ENCODE data around the gene ACSS1. TPM values are rescaled to one million over a fixed set of nuclear protein-coding genes. Genes with fewer than 3 reads are reported as not detected.
A peak's percentile ranks its signal among the peaks of the same experiment; 100 is the strongest.

ACSS1 gene
- polyA plus RNA-seq, 4 donors, result 27.9 to 106 (median 55.4) TPM

- no peak for FAIRE-seq
- Histone ChIP-seq H3K27me3 (ENCODE audit: control insufficient read depth in 3 of 3, insufficient read depth in 3 of 3, low read length in 3 of 3) (no peaks in the 10 kb centered on the region), H3K4me3 (ENCODE audit: low read depth in 1 of 3, low read length in 3 of 3) (no peak overlapping the region), H3K9me3 (ENCODE audit: control insufficient read depth in 2 of 2, insufficient read depth in 1 of 2, low read depth in 1 of 2, low read length in 1 of 2) (no peaks in the 10 kb centered on the region), H3K27ac (ENCODE audit: low read depth in 1 of 3, low read length in 2 of 3) (no peak overlapping the region), H3K36me3 (ENCODE audit: control insufficient read depth in 3 of 3, insufficient read depth in 2 of 3, low read depth in 1 of 3, low read length in 3 of 3) (peaks cover 0 to 42% (median 0%) of the 10 kb centered on the region in 3 donors), H3K4me1 (ENCODE audit: control insufficient read depth in 3 of 3, insufficient read depth in 2 of 3, low read depth in 1 of 3, low read length in 2 of 3) (peaks cover 4 to 34% (median 10%) of the 10 kb centered on the region in 3 donors)
- DNase-seq, result no peak
- 95 to 100% (median 97%) methylated on average over 5 of the region's 5 CpGs for WGBS, 3 donors
Measured at GRCh38 chr20:25030007-25030648, 27.8 kb downstream of the ACSS1 start.

- 91 to 93% (median 92%) methylated on average over 4 of the region's 4 CpGs for WGBS, 3 donors
- Histone ChIP-seq H3K36me3 (ENCODE audit: control insufficient read depth in 3 of 3, insufficient read depth in 2 of 3, low read depth in 1 of 3, low read length in 3 of 3) (peaks cover 0 to 64% (median 2%) of the 10 kb centered on the region in 3 donors), H3K4me3 (ENCODE audit: low read depth in 1 of 3, low read length in 3 of 3) (no peak overlapping the region), H3K9me3 (ENCODE audit: control insufficient read depth in 2 of 2, insufficient read depth in 1 of 2, low read depth in 1 of 2, low read length in 1 of 2) (no peaks in the 10 kb centered on the region), H3K27me3 (ENCODE audit: control insufficient read depth in 3 of 3, insufficient read depth in 3 of 3, low read length in 3 of 3) (no peaks in the 10 kb centered on the region), H3K4me1 (ENCODE audit: control insufficient read depth in 3 of 3, insufficient read depth in 2 of 3, low read depth in 1 of 3, low read length in 2 of 3) (peaks cover 0 to 10% (median 2%) of the 10 kb centered on the region in 3 donors), H3K27ac (ENCODE audit: low read depth in 1 of 3, low read length in 2 of 3) (no peak overlapping the region)
- FAIRE-seq (no peak), DNase-seq (no peak)
Measured at GRCh38 chr20:25025986-25026605, 31.8 kb downstream of the ACSS1 start.

GRCh38 chr20:25025091-25025861, 32.7 kb downstream of the ACSS1 start:
- peak overlapping the region in 1 of 3 donors; percentile 3 for H3K27ac ChIP-seq (ENCODE audit: low read depth in 1 of 3, low read length in 2 of 3)
- 83 to 91% (median 91%) methylated on average over 14 of the region's 14 CpGs for WGBS, 3 donors
- peaks cover 0 to 7% (median 2%) of the 10 kb centered on the region in 3 donors for H3K4me1 ChIP-seq (ENCODE audit: control insufficient read depth in 3 of 3, insufficient read depth in 2 of 3, low read depth in 1 of 3, low read length in 2 of 3)
- DNase-seq (no peak), FAIRE-seq (no peak)
- H3K4me3 ChIP-seq (ENCODE audit: low read depth in 1 of 3, low read length in 3 of 3), result no peak overlapping the region
- H3K36me3 ChIP-seq (ENCODE audit: control insufficient read depth in 3 of 3, insufficient read depth in 2 of 3, low read depth in 1 of 3, low read length in 3 of 3), result peaks cover 0 to 65% (median 4%) of the 10 kb centered on the region in 3 donors
- H3K9me3 ChIP-seq (ENCODE audit: control insufficient read depth in 2 of 2, insufficient read depth in 1 of 2, low read depth in 1 of 2, low read length in 1 of 2), result no peaks in the 10 kb centered on the region
- no peaks in the 10 kb centered on the region for H3K27me3 ChIP-seq (ENCODE audit: control insufficient read depth in 3 of 3, insufficient read depth in 3 of 3, low read length in 3 of 3)

GRCh38 chr20:25024171-25024570, 33.8 kb downstream of the ACSS1 start:
- Histone ChIP-seq H3K36me3 (ENCODE audit: control insufficient read depth in 3 of 3, insufficient read depth in 2 of 3, low read depth in 1 of 3, low read length in 3 of 3) (peaks cover 0 to 70% (median 4%) of the 10 kb centered on the region in 3 donors), H3K4me3 (ENCODE audit: low read depth in 1 of 3, low read length in 3 of 3) (no peak overlapping the region), H3K9me3 (ENCODE audit: control insufficient read depth in 2 of 2, insufficient read depth in 1 of 2, low read depth in 1 of 2, low read length in 1 of 2) (no peaks in the 10 kb centered on the region), H3K27ac (ENCODE audit: low read depth in 1 of 3, low read length in 2 of 3) (peak overlapping the region in 1 of 3 donors; percentile 68), H3K27me3 (ENCODE audit: control insufficient read depth in 3 of 3, insufficient read depth in 3 of 3, low read length in 3 of 3) (no peaks in the 10 kb centered on the region), H3K4me1 (ENCODE audit: control insufficient read depth in 3 of 3, insufficient read depth in 2 of 3, low read depth in 1 of 3, low read length in 2 of 3) (peaks cover 0 to 7% (median 2%) of the 10 kb centered on the region in 3 donors)
- WGBS, 3 donors, result 96 to 98% (median 98%) methylated on average over 4 of the region's 4 CpGs
- DNase-seq (no peak), FAIRE-seq (no peak)

- Histone ChIP-seq H3K27ac (ENCODE audit: low read depth in 1 of 3, low read length in 2 of 3) (peak overlapping the region in 1 of 3 donors; percentile 68), H3K36me3 (ENCODE audit: control insufficient read depth in 3 of 3, insufficient read depth in 2 of 3, low read depth in 1 of 3, low read length in 3 of 3) (peaks cover 0 to 72% (median 4%) of the 10 kb centered on the region in 3 donors), H3K4me1 (ENCODE audit: control insufficient read depth in 3 of 3, insufficient read depth in 2 of 3, low read depth in 1 of 3, low read length in 2 of 3) (peaks cover 0 to 7% (median 2%) of the 10 kb centered on the region in 3 donors), H3K4me3 (ENCODE audit: low read depth in 1 of 3, low read length in 3 of 3) (no peak overlapping the region), H3K9me3 (ENCODE audit: control insufficient read depth in 2 of 2, insufficient read depth in 1 of 2, low read depth in 1 of 2, low read length in 1 of 2) (no peaks in the 10 kb centered on the region), H3K27me3 (ENCODE audit: control insufficient read depth in 3 of 3, insufficient read depth in 3 of 3, low read length in 3 of 3) (no peaks in the 10 kb centered on the region)
- DNase-seq, result no peak
- WGBS, 3 donors, result 69 to 82% (median 72%) methylated on average over 10 of the region's 10 CpGs
- no peak for FAIRE-seq
Measured at GRCh38 chr20:25023356-25023755, 34.6 kb downstream of the ACSS1 start.

- DNase-seq (peak; percentile 57 to 94), FAIRE-seq (no peak)
- peaks cover 0 to 79% (median 4%) of the 10 kb centered on the region in 3 donors for H3K36me3 ChIP-seq (ENCODE audit: control insufficient read depth in 3 of 3, insufficient read depth in 2 of 3, low read depth in 1 of 3, low read length in 3 of 3)
- 20 to 66% (median 49%) methylated on average over 11 of the region's 11 CpGs for WGBS, 3 donors
- H3K4me3 ChIP-seq (ENCODE audit: low read depth in 1 of 3, low read length in 3 of 3), result no peak overlapping the region
- peak overlapping the region in 1 of 3 donors; percentile 68 for H3K27ac ChIP-seq (ENCODE audit: low read depth in 1 of 3, low read length in 2 of 3)
- H3K9me3 ChIP-seq (ENCODE audit: control insufficient read depth in 2 of 2, insufficient read depth in 1 of 2, low read depth in 1 of 2, low read length in 1 of 2), result no peaks in the 10 kb centered on the region
- H3K4me1 ChIP-seq (ENCODE audit: control insufficient read depth in 3 of 3, insufficient read depth in 2 of 3, low read depth in 1 of 3, low read length in 2 of 3), result peaks cover 0 to 10% (median 2%) of the 10 kb centered on the region in 3 donors
- no peaks in the 10 kb centered on the region for H3K27me3 ChIP-seq (ENCODE audit: control insufficient read depth in 3 of 3, insufficient read depth in 3 of 3, low read length in 3 of 3)
Measured at GRCh38 chr20:25022680-25023079, 35.3 kb downstream of the ACSS1 start.

- DNase-seq (no peak), FAIRE-seq (no peak)
- H3K36me3 ChIP-seq (ENCODE audit: control insufficient read depth in 3 of 3, insufficient read depth in 2 of 3, low read depth in 1 of 3, low read length in 3 of 3), result peaks cover 0 to 89% (median 4%) of the 10 kb centered on the region in 3 donors
- peaks cover 0 to 19% (median 5%) of the 10 kb centered on the region in 3 donors for H3K4me1 ChIP-seq (ENCODE audit: control insufficient read depth in 3 of 3, insufficient read depth in 2 of 3, low read depth in 1 of 3, low read length in 2 of 3)
- H3K27ac ChIP-seq (ENCODE audit: low read depth in 1 of 3, low read length in 2 of 3), result no peak overlapping the region
- no peaks in the 10 kb centered on the region for H3K27me3 ChIP-seq (ENCODE audit: control insufficient read depth in 3 of 3, insufficient read depth in 3 of 3, low read length in 3 of 3)
- WGBS, 3 donors, result 95 to 98% (median 96%) methylated on average over 6 of the region's 6 CpGs
- H3K9me3 ChIP-seq (ENCODE audit: control insufficient read depth in 2 of 2, insufficient read depth in 1 of 2, low read depth in 1 of 2, low read length in 1 of 2), result no peaks in the 10 kb centered on the region
- H3K4me3 ChIP-seq (ENCODE audit: low read depth in 1 of 3, low read length in 3 of 3), result no peak overlapping the region
Measured at GRCh38 chr20:25021336-25021735, 36.6 kb downstream of the ACSS1 start.

GRCh38 chr20:25020901-25021301, 37.0 kb downstream of the ACSS1 start:
- no peak overlapping the region for H3K27ac ChIP-seq (ENCODE audit: low read depth in 1 of 3, low read length in 2 of 3)
- no peak overlapping the region for H3K4me3 ChIP-seq (ENCODE audit: low read depth in 1 of 3, low read length in 3 of 3)
- DNase-seq, result no peak
- FAIRE-seq, result no peak
- no peaks in the 10 kb centered on the region for H3K27me3 ChIP-seq (ENCODE audit: control insufficient read depth in 3 of 3, insufficient read depth in 3 of 3, low read length in 3 of 3)
- H3K9me3 ChIP-seq (ENCODE audit: control insufficient read depth in 2 of 2, insufficient read depth in 1 of 2, low read depth in 1 of 2, low read length in 1 of 2), result no peaks in the 10 kb centered on the region
- H3K36me3 ChIP-seq (ENCODE audit: control insufficient read depth in 3 of 3, insufficient read depth in 2 of 3, low read depth in 1 of 3, low read length in 3 of 3), result peaks cover 0 to 89% (median 4%) of the 10 kb centered on the region in 3 donors
- H3K4me1 ChIP-seq (ENCODE audit: control insufficient read depth in 3 of 3, insufficient read depth in 2 of 3, low read depth in 1 of 3, low read length in 2 of 3), result peaks cover 0 to 19% (median 5%) of the 10 kb centered on the region in 3 donors
- WGBS, 3 donors, result 90 to 94% (median 92%) methylated on average over 6 of the region's 6 CpGs

All from small intestine (tissue), 7 donors.